AG08395 (cell line): ENCODE results near the gene MED12L.
A peak's percentile ranks its signal among the peaks of the same experiment; 100 is the strongest.

Experiments used
- DNase-seq: peaks from one replicate; pipeline ENCODE4 v3.0.0; 2012; ENCODE audit warnings: mixed read lengths, low spot score

Gene MED12L

GRCh38 chr3:151328298-151328995 lies 243.0 kb downstream of the MED12L start:
- DNase-seq = peak; percentile 11

DNA sequence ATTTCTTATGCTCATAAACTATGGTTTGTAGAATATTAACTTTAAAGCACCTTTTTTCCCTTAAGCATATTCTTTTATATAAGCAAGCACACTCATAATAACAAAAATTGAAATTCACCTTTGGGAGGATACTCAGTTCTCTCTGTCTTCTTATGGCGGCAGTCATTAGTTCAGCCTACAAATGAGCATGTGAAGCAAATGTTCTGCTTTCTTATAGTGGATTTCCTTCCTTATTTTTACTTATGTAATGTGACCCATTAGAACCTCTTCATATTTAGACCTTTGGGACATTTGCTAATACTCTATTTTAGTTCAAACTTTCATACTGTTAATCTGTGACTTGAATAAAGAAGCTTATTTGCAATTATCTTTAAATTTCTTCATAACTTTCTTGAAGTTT lies 243.9 kb downstream of the MED12L start, which contains the start of gene P2RY13:
Gene P2RY13, minus strand, starts transcription at position 187 of the 400 bp plus-strand sequence. Its CDS starts 21 bp downstream, at position 166.
- DNase-seq = no peak

DNA sequence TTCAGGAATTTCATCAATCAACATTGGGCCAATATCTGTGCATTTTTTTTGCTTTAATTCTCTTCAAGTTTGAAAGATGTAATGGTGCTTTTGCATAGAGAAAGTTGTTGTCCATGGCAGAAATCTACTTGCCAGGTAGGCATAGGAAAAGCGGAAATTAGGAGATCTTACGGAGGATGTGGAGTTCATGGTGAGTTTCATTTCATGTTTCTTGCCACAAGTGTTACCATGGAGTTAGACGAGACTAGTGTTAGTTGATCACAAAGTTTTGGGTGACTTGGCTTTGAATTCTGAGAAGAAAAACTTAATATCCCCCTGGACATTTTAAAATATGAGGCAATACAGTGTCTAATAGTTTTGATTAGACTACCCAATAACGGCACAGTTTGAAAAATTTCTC lies 244.9 kb downstream of the MED12L start:
- DNase-seq = no peak

- no peak for DNase-seq
These were observed 245.4 kb downstream of the MED12L start for GRCh38 chr3:151330899-151331298.

DNA sequence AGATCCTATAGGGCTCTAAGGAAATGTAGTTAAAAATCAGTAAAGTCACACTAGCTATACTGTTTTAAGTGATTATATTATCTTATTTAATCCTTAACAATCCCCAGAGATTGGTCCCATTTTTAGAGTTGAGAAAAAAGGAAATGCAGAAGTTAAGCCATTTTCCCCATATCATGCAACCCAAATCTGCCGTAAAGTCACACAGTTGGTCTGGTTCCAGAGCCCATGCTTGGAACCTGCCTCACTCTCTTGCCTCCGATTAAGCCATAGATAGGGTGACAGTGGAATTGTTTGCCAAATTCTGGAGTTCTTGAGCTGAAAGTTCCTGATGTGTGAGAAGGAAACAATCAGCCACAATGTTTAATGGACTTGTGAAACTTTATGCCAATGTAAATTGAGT lies 246.2 kb downstream of the MED12L start:
- DNase-seq = no peak

DNA sequence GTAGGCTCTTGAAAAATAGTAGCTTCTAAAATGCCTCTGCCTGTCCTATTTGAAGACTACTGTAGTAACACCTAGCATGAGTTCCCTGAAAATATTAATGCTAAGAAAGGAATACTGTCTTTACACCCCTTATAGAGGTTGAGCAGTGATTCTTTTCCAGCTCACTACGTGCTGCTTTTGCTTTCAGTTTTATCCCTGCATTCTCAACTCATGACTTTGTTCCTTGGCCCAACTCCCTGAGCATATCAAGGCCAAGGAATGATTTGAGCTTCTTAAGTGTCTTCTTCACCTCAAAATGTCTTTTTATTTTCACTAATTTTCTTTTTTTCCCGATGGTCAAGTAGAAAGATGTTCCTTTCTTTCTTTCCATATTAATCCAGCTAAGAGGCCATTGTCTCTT lies 260.4 kb downstream of the MED12L start:
- peak; percentile 54 for DNase-seq

DNA sequence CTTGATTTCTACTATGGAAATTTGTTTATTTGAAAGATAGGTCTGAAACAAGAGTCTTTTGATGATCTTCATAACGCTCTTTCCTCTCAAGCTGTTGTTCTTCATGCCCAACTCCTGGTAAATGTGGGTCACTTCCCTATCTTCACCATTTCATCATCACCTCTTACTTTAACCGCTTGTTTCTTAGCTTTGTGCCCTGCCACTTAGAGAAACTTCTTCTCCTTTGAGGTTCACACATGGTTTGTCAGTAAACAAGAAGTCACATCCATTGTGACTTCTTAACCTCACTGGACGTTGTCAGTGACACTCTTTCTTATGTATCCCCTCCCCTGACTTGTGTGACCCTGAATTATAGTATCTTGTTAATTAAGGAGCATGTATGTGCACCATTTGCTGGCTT lies 260.8 kb downstream of the MED12L start:
- DNase-seq = no peak

DNA sequence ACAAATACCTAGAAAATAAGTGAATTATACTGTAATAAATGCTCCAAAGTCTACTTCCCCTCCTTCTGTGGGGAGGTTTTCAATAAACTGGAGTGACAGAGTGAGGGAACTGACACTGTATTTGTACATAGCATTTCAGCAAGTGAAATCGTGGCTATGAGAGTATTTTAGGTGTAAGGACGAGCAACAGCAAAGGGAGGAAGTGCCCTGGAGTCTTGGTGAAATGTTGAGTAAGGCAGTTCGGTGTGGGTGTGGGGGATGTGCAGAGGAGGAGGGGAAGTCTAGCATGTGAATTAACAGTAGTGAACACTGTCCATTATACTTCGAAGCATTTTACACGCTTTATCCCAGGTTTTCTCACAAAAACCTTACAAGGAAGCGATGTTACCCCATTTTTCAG lies 262.0 kb downstream of the MED12L start:
- DNase-seq = no peak

DNA sequence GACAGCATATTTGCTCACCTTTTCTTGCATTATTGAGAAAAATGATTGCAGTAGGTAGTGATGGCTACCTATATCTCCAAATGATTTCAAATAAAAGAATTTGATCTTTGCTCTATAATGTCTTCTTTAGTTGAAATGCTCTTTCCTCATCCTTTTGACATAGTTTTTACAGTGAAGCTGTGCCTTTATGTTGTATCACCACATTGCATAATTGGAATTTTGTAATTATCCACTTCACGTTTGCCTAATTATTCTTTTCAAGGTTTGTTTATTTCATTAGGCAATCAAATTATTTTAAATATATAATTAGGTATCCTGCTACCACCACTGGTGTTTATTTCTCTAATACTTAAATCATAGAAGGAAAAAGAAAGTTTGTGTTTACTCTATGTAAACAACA lies 265.2 kb downstream of the MED12L start:
- no peak for DNase-seq

- DNase-seq = no peak
These were observed 265.8 kb downstream of the MED12L start for GRCh38 chr3:151351219-151351618.

DNA sequence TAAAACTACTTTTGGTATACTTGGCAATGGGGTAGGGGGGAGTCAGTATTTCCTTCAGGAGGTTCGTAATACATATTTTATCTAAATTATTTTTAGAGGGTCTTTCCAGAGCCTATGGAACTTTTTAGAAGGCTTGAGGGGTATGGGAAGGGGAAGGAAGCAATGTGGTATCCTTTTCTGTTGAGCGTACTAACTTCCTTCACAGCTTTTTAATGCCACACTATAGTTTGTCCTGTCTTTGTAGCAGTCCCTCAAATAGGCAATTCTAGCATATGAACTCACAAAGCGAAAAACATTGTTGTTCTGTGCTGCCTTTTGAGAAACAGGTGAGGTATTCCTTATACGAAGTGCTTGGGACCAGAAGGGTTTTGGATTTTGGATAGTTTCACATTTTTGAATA lies 266.2 kb downstream of the MED12L start:
- no peak for DNase-seq

GRCh38 chr3:151356794-151357462 lies 271.5 kb downstream of the MED12L start:
- no peak for DNase-seq

GRCh38 chr3:151357463-151357850 lies 272.0 kb downstream of the MED12L start:
- DNase-seq = no peak

DNA sequence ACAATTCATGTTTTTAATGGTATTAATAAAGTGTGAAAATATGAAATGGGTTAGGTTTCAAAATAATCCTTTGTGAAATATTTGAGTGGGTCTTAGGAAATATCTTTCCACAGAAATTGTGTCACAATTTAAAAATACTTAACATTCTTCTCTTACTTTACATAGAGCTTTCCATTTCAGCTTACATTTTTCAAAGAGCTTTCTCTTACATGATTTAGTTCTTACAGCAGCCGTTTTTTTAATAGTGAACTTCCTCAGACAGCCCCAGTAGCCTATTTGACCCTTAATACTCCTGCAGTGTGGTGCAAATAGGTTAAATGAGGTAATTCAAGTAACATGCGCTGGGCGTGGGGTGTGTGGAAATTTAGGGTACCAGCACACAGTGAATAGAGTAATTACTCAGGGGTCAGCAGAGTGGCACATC lies 277.3 kb downstream of the MED12L start:
- DNase-seq = peak; percentile 8

DNA sequence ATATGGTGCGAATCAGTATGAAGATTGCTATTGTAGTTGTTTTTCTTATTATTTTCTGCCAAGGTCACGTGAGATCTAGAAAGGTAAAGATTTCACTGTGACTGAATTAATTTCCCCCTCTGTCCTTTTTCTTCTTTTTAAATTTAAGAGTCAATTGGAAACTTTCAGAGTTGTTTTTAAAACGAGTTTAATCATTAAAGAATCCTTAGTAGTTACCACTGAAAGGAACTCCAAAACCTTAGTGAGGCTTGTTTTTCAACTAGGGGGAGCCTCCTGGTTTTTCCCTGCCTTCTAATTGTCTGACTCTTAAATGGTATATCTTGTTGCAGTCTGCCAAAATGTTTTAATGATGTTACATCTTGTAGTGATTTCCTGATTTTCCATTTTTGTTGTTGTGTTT lies 281.5 kb downstream of the MED12L start:
- no peak for DNase-seq

DNA sequence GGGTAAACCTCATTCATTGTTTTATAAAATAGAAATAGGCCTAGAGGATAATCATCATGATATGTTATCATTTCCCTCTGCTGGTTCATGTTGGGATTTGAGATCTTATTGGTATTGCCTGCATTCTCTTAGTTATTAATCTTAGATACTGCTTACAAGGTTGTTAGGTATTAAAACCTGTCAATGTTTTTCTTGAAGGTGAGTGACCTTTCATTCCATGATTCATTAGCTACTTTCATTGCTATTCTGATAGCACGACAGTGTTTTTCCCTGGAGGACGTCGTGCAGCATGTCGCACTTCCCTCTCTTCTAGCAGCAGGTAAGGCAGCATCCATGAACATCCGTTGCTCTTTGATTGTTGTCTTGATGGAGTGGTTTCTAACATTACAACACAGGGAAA lies 282.0 kb downstream of the MED12L start:
- no peak for DNase-seq

DNA sequence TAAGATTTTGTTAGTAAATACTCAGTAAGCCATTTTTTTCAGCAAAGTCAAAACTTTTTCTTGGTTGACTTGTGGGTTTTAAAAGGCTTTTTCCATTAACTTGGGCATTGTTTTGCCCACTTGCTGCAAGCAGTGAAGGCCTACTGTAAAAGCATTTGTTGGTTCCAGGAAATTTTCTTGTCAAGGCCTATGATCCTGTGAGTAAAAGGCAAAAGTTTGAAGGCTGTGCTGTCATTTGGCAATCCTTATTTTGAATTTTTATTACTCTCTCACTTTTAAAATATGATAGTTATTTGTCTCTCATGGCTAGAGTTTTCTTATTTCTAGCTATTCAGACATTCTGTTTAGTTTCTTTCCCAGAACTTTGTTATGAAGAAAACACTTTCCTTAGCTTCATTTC lies 286.1 kb downstream of the MED12L start:
- peak; percentile 9 for DNase-seq

- DNase-seq = peak; percentile 10
These were observed 286.8 kb downstream of the MED12L start for GRCh38 chr3:151372063-151372820.

DNA sequence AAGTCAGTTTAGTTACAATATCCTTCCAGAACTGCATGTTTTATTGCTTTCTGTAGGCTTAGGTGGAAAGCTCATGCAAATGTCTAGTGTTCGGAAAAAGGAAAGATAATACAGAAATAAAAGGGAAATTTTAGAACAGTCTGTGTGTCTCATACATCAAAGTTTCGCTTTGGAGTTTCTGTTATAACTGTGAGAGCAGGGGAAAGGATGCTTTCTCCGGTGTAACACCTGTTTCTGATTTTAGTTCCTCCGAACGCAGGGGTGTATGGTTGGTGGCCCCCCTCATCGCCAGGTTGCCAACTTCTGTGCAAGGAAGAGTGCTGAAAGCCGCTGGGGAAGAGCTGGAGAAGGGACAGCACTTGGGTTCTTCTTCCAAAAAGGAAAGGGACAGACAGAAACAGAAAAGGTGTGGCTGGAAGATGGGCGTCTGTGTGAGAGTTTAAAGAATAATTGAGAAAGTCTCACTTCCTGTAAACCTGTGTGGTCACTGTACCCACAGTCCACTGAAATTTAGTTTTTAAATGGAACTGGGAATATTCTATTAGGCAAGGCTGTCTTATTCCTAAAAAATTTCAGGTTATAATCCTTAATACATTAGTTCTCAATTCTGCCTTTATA lies 292.4 kb downstream of the MED12L start:
- no peak for DNase-seq

DNA sequence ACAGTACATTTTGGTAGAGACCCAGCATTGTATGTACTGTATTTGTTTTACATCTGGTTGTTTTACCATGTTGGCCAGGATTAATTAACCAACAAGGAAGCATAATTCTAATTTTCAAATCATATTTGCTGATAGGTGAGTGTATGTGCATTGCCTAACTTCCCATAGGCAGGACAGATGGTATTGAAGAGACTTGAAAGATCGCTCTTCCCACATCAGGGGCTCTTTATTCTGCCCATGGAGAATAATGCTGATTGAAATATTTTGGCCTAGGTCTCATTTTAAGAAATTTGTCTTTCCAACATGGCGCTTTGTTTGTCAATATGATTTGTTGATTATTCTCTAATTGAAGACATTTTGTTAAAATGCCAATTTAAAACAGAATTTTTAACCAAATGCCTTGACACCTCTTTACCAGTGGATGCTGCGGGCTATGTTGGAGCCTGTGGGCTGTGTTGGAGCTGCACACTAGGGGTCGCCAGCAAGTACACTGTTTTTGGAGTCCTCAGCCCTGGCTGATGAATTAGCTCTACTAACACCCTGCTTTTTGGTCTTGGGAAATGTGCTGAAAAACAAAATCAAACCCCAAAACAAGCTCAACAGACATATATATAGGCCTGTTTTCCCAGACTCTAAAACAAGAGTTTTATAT lies 293.7 kb downstream of the MED12L start:
- DNase-seq = no peak

DNA sequence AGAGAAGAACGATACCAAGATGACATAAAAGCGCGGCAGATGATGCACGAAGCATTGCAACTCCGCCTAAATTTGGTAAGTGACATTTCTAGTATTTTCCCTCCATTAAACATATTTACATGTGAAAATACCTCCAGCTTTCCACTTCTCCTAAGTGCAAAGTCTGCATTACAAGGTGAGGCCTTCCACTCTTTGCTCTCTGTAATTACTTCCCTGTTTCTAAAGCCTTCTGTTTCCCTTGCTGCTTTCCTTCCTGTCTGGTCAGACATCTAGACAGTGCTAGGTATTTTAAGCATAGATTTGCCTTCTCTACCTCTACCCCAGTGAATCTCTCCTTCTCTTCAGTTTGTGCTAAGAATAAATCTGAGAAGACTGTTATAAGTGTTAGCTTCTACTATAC lies 297.2 kb downstream of the MED12L start:
- no peak for DNase-seq

DNA sequence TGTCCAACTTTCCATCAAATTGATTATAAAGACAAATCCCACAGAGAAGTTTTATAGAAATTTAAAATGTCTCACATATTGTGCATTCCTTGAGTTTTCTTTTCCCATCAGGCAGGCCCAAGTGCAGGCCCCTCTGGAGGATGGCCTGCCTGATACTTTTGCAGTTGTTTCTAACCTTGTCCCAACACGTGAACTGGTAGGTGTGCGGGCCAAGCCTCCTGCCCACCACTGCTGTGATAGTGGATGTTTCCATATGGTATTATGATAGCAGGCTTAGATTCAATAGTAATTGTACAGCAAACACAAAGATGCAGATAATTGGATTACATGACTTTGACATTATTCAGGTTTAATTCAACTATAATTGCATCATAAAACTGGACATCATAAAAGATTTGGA lies 297.6 kb downstream of the MED12L start:
- DNase-seq = no peak
